Progenitor cell of endocrine pancreas (in vitro differentiated cells): ENCODE data around the gene PTPN14. TPM values are rescaled to one million over a fixed set of nuclear protein-coding genes. Genes with fewer than 3 reads are reported as not detected.
A peak's percentile ranks its signal among the peaks of the same experiment; 100 is the strongest.
"Not testable (repeated sequence)": the region's sequence is repeated elsewhere in the genome, so short reads cannot be mapped to it uniquely, and the experiment has no call there.

Source experiments
- DNase-seq: peaks from one replicate; pipeline ENCODE4 v3.0.0; 2021; ENCODE audit warnings: low spot score; ENCODE audit not compliant: unreplicated experiment
- H3K27ac Mint-ChIP-seq: 2 replicates; pipeline ENCODE4 v1.8.0; 2021; ENCODE audit warnings: mild to moderate bottlenecking, moderate library complexity, mixed read lengths
- H3K27me3 Mint-ChIP-seq: 2 replicates; pipeline ENCODE4 v1.8.0; 2021; ENCODE audit warnings: mixed read lengths
- H3K36me3 Mint-ChIP-seq: 2 replicates; pipeline ENCODE4 v1.8.0; 2022; ENCODE audit warnings: mixed read lengths; ENCODE audit not compliant: insufficient read depth
- H3K4me1 Mint-ChIP-seq: 2 replicates; pipeline ENCODE4 v1.8.0; 2021; ENCODE audit warnings: low read depth, mixed read lengths
- H3K4me3 Mint-ChIP-seq: 2 replicates; pipeline ENCODE4 v1.8.0; 2021; ENCODE audit warnings: low read depth, mild to moderate bottlenecking, moderate library complexity, mixed read lengths
- H3K9me3 Mint-ChIP-seq: 2 replicates; pipeline ENCODE4 v1.8.0; 2021; ENCODE audit warnings: low read depth, mixed read lengths
- total RNA-seq: library from RNA; stranded (reverse); gene quantifications from 2 replicates; pipeline ENCODE4 v1.2.1, GENCODE V29; 2021
- TF ChIP-seq, protein P1 (sequence below): fragments of 200-600 bp; sonication (generic); IDR thresholded peaks from one replicate; pipeline ENCODE4 v1.5.0; 2021; ENCODE audit warnings: antibody characterized with exemption, mild to moderate bottlenecking; ENCODE audit not compliant: unreplicated experiment

The PTPN14 gene
- total RNA-seq, 1 donor from 2014 or later = 37.0 TPM

DNA sequence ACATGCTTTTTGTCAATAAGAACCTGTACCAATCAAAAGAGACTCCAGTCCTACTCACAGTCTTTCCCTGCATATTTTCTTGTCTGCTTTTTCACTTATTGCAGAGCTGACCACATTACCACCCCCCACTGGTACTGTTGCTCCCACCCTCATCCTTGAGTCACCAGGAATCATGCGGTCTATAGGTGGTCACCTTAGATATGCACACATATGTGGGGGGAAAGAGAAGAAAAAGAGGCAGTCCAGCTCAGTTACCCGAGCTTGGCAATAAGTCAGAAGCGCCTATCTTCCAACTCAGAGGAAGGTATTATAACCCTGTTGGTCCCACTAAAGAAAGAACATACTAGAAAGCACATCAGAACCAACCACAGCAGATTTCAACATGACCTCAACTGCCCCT, 151.3 kb downstream of the PTPN14 start:
- H3K4me3 Mint-ChIP-seq = no peak overlapping the region
- TF ChIP-seq, protein P1, sequence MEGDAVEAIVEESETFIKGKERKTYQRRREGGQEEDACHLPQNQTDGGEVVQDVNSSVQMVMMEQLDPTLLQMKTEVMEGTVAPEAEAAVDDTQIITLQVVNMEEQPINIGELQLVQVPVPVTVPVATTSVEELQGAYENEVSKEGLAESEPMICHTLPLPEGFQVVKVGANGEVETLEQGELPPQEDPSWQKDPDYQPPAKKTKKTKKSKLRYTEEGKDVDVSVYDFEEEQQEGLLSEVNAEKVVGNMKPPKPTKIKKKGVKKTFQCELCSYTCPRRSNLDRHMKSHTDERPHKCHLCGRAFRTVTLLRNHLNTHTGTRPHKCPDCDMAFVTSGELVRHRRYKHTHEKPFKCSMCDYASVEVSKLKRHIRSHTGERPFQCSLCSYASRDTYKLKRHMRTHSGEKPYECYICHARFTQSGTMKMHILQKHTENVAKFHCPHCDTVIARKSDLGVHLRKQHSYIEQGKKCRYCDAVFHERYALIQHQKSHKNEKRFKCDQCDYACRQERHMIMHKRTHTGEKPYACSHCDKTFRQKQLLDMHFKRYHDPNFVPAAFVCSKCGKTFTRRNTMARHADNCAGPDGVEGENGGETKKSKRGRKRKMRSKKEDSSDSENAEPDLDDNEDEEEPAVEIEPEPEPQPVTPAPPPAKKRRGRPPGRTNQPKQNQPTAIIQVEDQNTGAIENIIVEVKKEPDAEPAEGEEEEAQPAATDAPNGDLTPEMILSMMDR = no peak
- peaks cover 21% of the 10 kb centered on the region for H3K4me1 Mint-ChIP-seq
- H3K27me3 Mint-ChIP-seq = no peaks in the 10 kb centered on the region
- DNase-seq = no peak
- no peak overlapping the region for H3K27ac Mint-ChIP-seq
- peaks cover 27% of the 10 kb centered on the region for H3K36me3 Mint-ChIP-seq
- H3K9me3 Mint-ChIP-seq = no peaks in the 10 kb centered on the region

DNA sequence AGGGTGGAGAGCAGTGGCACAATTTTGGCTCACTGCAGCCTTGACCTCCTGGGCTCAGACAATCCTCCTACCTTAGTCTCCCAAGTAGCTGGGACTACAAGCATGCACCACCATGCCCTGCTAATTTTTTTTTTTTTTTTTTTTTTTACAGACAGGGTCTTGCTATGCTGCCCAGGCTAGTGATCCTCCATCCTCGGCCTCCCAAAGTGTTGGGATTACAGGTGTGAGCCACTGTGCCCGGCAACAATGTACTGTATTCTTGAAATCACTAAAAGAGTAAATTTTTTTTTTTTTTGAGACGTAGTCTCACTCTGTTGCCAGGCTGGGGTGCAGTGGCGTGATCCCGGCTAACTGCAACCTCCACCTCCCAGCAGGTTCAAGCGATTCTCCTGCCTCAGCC, 152.9 kb downstream of the PTPN14 start:
- Mint-ChIP-seq H3K27me3 (no peaks in the 10 kb centered on the region), H3K9me3 (no peaks in the 10 kb centered on the region), H3K36me3 (peaks cover 32% of the 10 kb centered on the region), H3K27ac (no peak overlapping the region), H3K4me3 (no peak overlapping the region), H3K4me1 (peaks cover 12% of the 10 kb centered on the region)
- TF ChIP-seq, protein P1 = no peak
- DNase-seq = no peak

DNA sequence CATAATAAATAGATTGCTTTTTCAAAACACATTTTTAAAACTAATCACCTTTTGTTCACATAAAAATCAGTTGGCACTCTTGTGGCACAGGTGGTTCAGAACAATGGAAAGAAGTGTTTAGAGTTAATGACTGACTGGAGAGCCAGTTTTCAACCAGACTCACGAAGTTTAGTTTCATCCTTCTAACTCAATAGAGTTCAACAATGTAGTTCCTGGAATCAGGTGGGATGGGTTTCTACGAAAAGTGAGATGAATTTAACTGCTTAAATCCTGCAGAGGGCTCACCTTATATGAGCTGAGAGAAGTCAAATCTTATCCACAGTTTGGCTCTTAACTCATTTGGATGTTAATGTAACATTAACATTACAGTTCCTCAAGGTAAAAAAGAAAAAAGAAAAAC, 153.9 kb downstream of the PTPN14 start:
- no peak overlapping the region for H3K4me3 Mint-ChIP-seq
- H3K9me3 Mint-ChIP-seq = no peaks in the 10 kb centered on the region
- no peak for DNase-seq
- peaks cover 37% of the 10 kb centered on the region for H3K36me3 Mint-ChIP-seq
- peak overlapping the region; percentile 1 for H3K27ac Mint-ChIP-seq
- H3K27me3 Mint-ChIP-seq = no peaks in the 10 kb centered on the region
- H3K4me1 Mint-ChIP-seq = peaks cover 12% of the 10 kb centered on the region
- TF ChIP-seq, protein P1 = no peak

DNA sequence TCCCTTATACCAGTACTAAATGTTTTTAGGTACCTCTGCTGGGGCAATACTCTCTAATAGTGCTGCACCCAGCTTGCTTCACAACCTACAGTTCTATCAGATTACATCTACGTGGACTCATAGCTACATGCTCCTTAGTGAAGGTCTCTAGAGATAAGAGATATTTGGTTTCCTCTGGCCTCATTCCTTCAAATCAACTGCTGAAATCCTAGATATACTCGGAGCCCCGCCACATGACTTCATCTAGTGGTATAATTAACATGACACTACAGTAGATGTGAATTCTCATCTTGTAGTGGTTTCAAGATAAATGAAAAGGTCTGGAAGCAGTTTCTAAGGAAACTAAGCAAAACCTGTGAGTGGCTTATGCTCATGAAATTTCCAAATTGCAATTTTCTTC, 155.1 kb downstream of the PTPN14 start:
- no peaks in the 10 kb centered on the region for H3K9me3 Mint-ChIP-seq
- no peak for DNase-seq
- TF ChIP-seq, protein P1 = no peak
- no peaks in the 10 kb centered on the region for H3K27me3 Mint-ChIP-seq
- H3K27ac Mint-ChIP-seq = no peak overlapping the region
- peaks cover 12% of the 10 kb centered on the region for H3K4me1 Mint-ChIP-seq
- no peak overlapping the region for H3K4me3 Mint-ChIP-seq
- peaks cover 39% of the 10 kb centered on the region for H3K36me3 Mint-ChIP-seq

DNA sequence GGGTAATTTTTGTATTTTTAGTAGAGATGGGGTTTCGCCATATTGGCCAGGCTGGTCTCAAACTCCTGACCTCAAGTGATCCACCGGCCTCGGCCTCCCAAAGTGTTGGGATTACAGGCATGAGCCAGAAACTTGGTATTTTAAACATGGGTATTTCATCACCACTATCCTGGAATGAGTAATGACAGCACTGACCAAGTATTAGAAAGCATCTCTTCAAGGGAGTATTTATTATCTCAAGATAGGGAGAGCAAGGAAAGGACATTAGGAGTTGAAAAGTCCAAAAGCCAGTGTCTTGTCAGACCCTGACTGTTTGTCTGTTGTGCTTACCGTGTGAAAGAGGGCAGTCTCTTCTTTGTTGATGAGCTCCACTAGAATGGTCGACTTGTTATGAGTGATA, 156.8 kb downstream of the PTPN14 start:
- not testable (repeated sequence) for H3K4me3 Mint-ChIP-seq, DNase-seq, H3K9me3 Mint-ChIP-seq, H3K27me3 Mint-ChIP-seq, H3K27ac Mint-ChIP-seq
- Mint-ChIP-seq H3K36me3 (peaks cover 27% of the 10 kb centered on the region), H3K4me1 (peaks cover 12% of the 10 kb centered on the region)

DNA sequence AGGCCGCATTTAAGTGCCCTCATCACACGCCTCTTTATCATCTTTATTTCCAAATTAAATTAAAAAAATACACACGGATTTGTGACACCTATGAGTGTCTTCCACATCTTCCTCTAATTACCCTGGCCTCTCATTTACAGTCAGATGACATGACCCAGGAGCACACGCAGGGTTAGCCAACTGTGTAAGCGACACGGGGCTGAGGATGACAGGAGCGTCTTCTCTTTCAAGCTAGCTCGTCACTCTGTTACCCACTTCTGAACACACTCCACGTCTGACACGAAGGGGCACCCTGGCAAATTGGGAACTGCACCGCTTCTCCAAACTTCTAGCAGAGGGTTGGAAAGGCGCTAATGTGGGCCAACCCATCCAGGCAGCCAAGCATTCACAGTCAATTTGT, 158.3 kb downstream of the PTPN14 start:
- Mint-ChIP-seq H3K9me3 (no peaks in the 10 kb centered on the region), H3K4me1 (peaks cover 11% of the 10 kb centered on the region), H3K27me3 (no peaks in the 10 kb centered on the region), H3K36me3 (peaks cover 19% of the 10 kb centered on the region), H3K27ac (no peak overlapping the region), H3K4me3 (no peak overlapping the region)
- TF ChIP-seq, protein P1 = no peak
- DNase-seq = no peak
